WTC11 (cell line): ENCODE data around the gene SEMA5B. TPM values are rescaled to one million over a fixed set of nuclear protein-coding genes. Genes with fewer than 3 reads are reported as not detected.

Experiments
- ATAC-seq: fragments of 200-7000 bp; cut with Tn5 transposase; 2 replicates; pipeline ENCODE4 v1.10.0; 2021; ENCODE audit warnings: mild to moderate bottlenecking, moderate library complexity
- CTCF ChIA-PET: fragments of 300-600 bp; sonication (Branson Sonifier 250); formaldehyde crosslinking; loops from one replicate; lab custom pipeline; 2021; ENCODE audit warnings: antibody characterized with exemption; lab: Charles Lee
- POLR2A ChIA-PET: fragments of 350-600 bp; sonication (Branson Sonifier 250); formaldehyde crosslinking; loops from one replicate; lab custom pipeline; 2021; ENCODE audit warnings: antibody characterized with exemption; lab: Charles Lee
- DNase-seq: peaks from one replicate; pipeline ENCODE4 v3.0.0; 2021; ENCODE audit warnings: low spot score
- H3K27ac Mint-ChIP-seq: 2 replicates; pipeline ENCODE4 v1.8.0; 2021; ENCODE audit warnings: mixed read lengths
- H3K27me3 Mint-ChIP-seq: 2 replicates; pipeline ENCODE4 v1.8.0; 2021; ENCODE audit warnings: low read depth, mild to moderate bottlenecking, moderate library complexity, mixed read lengths
- H3K36me3 Mint-ChIP-seq: 2 replicates; pipeline ENCODE4 v1.8.0; 2021; ENCODE audit warnings: mixed read lengths
- H3K4me1 Mint-ChIP-seq: 2 replicates; pipeline ENCODE4 v1.8.0; 2022; ENCODE audit warnings: mixed read lengths
- H3K4me3 Mint-ChIP-seq: 2 replicates; pipeline ENCODE4 v1.8.0; 2021; ENCODE audit warnings: mild to moderate bottlenecking, moderate library complexity, mixed read lengths
- H3K9me3 Mint-ChIP-seq: 2 replicates; pipeline ENCODE4 v1.8.0; 2021; ENCODE audit warnings: mixed read lengths
- ESRRA ChIP-seq: sonication (generic); formaldehyde crosslinking; IDR thresholded peaks from 2 replicates; pipeline ENCODE4 v1.8.1; 2022; ENCODE audit warnings: mild to moderate bottlenecking, missing genetic modification reagents, borderline replicate concordance
- FOXJ3 ChIP-seq: sonication (generic); formaldehyde crosslinking; IDR thresholded peaks from 2 replicates; pipeline ENCODE4 v1.9.0; 2021; ENCODE audit warnings: missing genetic modification reagents, mild to moderate bottlenecking, borderline replicate concordance
- FOXK1 ChIP-seq: sonication (generic); formaldehyde crosslinking; IDR thresholded peaks from 2 replicates; pipeline ENCODE4 v1.8.0; 2022; ENCODE audit warnings: mild to moderate bottlenecking, moderate library complexity, missing genetic modification reagents
- GTF2I ChIP-seq: fragments of 250-450 bp; sonication (Bioruptor Pico); conservative IDR thresholded peaks from 2 replicates; pipeline ENCODE4 v1.4.0; 2021; ENCODE audit warnings: mild to moderate bottlenecking
- MXD4 ChIP-seq: fragments of 250-450 bp; sonication (Bioruptor Pico); IDR thresholded peaks from 2 replicates; pipeline ENCODE4 v1.8.0; 2021; ENCODE audit warnings: mild to moderate bottlenecking, moderate library complexity, borderline replicate concordance
- NR1H2 ChIP-seq: sonication (generic); formaldehyde crosslinking; IDR thresholded peaks from 2 replicates; pipeline ENCODE4 v1.9.0; 2021; ENCODE audit warnings: mild to moderate bottlenecking, moderate library complexity, missing genetic modification reagents
- SMAD3 ChIP-seq: sonication (generic); formaldehyde crosslinking; IDR thresholded peaks from 2 replicates; pipeline ENCODE4 v1.8.0; 2022; ENCODE audit warnings: missing genetic modification reagents, mild to moderate bottlenecking, borderline replicate concordance
- SMAD4 ChIP-seq: sonication (generic); formaldehyde crosslinking; IDR thresholded peaks from 2 replicates; pipeline ENCODE4 v1.8.0; 2022; ENCODE audit warnings: mild to moderate bottlenecking, missing genetic modification reagents
- SOX15 ChIP-seq: fragments of 250-450 bp; sonication (Bioruptor Pico); IDR thresholded peaks from 2 replicates; pipeline ENCODE4 v1.9.0; 2021; ENCODE audit warnings: mild to moderate bottlenecking
- TEAD1 ChIP-seq: sonication (generic); formaldehyde crosslinking; IDR thresholded peaks from 2 replicates; pipeline ENCODE4 v1.8.0; 2022; ENCODE audit warnings: mild to moderate bottlenecking, missing genetic modification reagents
- ZNF121 ChIP-seq: sonication (generic); formaldehyde crosslinking; IDR thresholded peaks from 2 replicates; pipeline ENCODE4 v1.8.0; 2023; ENCODE audit warnings: missing genetic modification reagents
- ZNF416 ChIP-seq: fragments of 250-450 bp; sonication (Bioruptor Pico); IDR thresholded peaks from 2 replicates; pipeline ENCODE4 v1.9.0; 2021; ENCODE audit warnings: mild to moderate bottlenecking, inconsistent platforms
- total RNA-seq: library from RNA; stranded (reverse); gene quantifications from 3 replicates; pipeline ENCODE4 v1.2.3, GENCODE V29; 2021
- TF ChIP-seq, protein P1 (sequence below): sonication (generic); formaldehyde crosslinking; IDR thresholded peaks from 2 replicates; pipeline ENCODE4 v1.8.1; 2023; ENCODE audit warnings: mild to moderate bottlenecking, missing genetic modification reagents, borderline replicate concordance
- TF ChIP-seq, protein P2 (sequence below): fragments of 250-450 bp; sonication (Bioruptor Pico); IDR thresholded peaks from 2 replicates; pipeline ENCODE4 v1.9.0; 2021; ENCODE audit warnings: mild to moderate bottlenecking
- TF ChIP-seq, protein P3 (sequence below): sonication (generic); formaldehyde crosslinking; IDR thresholded peaks from 2 replicates; pipeline ENCODE4 v1.8.1; 2023; ENCODE audit warnings: mild to moderate bottlenecking, missing genetic modification reagents
- TF ChIP-seq, protein P4 (sequence below): sonication (generic); formaldehyde crosslinking; IDR thresholded peaks from 2 replicates; pipeline ENCODE4 v1.8.1; 2022; ENCODE audit warnings: mild to moderate bottlenecking, moderate library complexity, missing genetic modification reagents

Gene SEMA5B
- total RNA-seq, 1 experiment from 2014 or later: 20.7 TPM

DNA sequence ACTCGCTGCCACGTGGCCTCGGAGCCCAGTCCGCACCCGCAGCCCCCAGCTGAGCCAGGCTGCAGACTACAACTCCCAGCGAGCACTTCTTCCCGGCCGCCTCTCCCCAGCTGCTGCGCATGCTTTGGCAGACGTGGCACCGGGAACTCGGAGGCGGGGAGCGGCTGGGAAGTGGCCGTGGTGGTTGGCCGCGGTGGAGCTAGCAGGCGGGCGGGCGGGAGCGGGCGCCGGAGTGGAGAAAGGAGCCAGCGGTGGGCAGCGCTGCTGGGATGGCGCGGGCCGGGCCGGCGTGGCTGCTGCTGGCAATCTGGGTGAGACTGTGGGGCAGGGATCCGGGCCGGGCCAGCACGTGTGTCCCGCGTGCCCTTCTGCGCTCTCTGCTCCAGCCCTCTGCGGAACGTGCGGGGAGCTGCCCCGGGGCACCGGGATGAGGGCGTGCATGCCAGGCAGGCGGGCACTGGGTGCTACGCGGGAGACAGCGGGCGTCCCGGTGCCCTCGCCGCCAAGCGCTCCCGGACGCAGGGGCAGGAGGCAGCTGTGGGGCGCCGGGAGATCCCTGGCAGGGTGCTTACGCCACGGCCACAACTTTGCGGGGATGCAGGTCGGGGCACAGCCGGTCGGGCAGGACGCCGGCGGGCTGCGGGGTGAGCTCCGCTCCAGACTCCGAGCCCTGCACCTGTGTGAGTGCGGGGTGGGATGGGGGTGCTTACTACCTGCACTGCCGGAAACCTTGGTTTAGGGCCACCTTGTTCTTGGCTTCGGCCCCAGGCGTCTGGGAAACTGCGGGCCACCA is 39.5 kb upstream of the SEMA5B start, which contains the start of gene PDIA5 (continued):
- TF ChIP-seq, protein P1, sequence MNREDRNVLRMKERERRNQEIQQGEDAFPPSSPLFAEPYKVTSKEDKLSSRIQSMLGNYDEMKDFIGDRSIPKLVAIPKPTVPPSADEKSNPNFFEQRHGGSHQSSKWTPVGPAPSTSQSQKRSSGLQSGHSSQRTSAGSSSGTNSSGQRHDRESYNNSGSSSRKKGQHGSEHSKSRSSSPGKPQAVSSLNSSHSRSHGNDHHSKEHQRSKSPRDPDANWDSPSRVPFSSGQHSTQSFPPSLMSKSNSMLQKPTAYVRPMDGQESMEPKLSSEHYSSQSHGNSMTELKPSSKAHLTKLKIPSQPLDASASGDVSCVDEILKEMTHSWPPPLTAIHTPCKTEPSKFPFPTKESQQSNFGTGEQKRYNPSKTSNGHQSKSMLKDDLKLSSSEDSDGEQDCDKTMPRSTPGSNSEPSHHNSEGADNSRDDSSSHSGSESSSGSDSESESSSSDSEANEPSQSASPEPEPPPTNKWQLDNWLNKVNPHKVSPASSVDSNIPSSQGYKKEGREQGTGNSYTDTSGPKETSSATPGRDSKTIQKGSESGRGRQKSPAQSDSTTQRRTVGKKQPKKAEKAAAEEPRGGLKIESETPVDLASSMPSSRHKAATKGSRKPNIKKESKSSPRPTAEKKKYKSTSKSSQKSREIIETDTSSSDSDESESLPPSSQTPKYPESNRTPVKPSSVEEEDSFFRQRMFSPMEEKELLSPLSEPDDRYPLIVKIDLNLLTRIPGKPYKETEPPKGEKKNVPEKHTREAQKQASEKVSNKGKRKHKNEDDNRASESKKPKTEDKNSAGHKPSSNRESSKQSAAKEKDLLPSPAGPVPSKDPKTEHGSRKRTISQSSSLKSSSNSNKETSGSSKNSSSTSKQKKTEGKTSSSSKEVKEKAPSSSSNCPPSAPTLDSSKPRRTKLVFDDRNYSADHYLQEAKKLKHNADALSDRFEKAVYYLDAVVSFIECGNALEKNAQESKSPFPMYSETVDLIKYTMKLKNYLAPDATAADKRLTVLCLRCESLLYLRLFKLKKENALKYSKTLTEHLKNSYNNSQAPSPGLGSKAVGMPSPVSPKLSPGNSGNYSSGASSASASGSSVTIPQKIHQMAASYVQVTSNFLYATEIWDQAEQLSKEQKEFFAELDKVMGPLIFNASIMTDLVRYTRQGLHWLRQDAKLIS (CRISPR knock-in tag): peak; percentile 68; the same call in 1 of the 2 replicates
- TF ChIP-seq SOX15 (CRISPR knock-in tag): no peak
- no peak for TF ChIP-seq SMAD4 (CRISPR knock-in tag)
- TF ChIP-seq GTF2I (CRISPR knock-in tag): no peak
- TF ChIP-seq TEAD1 (CRISPR knock-in tag): peak; percentile 90
- TF ChIP-seq ZNF121 (CRISPR knock-in tag): no peak
- no peak for TF ChIP-seq FOXJ3 (CRISPR knock-in tag)
- TF ChIP-seq, protein P2, sequence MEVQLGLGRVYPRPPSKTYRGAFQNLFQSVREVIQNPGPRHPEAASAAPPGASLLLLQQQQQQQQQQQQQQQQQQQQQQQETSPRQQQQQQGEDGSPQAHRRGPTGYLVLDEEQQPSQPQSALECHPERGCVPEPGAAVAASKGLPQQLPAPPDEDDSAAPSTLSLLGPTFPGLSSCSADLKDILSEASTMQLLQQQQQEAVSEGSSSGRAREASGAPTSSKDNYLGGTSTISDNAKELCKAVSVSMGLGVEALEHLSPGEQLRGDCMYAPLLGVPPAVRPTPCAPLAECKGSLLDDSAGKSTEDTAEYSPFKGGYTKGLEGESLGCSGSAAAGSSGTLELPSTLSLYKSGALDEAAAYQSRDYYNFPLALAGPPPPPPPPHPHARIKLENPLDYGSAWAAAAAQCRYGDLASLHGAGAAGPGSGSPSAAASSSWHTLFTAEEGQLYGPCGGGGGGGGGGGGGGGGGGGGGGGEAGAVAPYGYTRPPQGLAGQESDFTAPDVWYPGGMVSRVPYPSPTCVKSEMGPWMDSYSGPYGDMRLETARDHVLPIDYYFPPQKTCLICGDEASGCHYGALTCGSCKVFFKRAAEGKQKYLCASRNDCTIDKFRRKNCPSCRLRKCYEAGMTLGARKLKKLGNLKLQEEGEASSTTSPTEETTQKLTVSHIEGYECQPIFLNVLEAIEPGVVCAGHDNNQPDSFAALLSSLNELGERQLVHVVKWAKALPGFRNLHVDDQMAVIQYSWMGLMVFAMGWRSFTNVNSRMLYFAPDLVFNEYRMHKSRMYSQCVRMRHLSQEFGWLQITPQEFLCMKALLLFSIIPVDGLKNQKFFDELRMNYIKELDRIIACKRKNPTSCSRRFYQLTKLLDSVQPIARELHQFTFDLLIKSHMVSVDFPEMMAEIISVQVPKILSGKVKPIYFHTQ (CRISPR knock-in tag): no peak
- no peak for TF ChIP-seq ZNF416
- peak; percentile 81 for TF ChIP-seq FOXK1 (CRISPR knock-in tag)
- TF ChIP-seq ESRRA (CRISPR knock-in tag): no peak
- TF ChIP-seq NR1H2: no peak
- TF ChIP-seq, protein P3, sequence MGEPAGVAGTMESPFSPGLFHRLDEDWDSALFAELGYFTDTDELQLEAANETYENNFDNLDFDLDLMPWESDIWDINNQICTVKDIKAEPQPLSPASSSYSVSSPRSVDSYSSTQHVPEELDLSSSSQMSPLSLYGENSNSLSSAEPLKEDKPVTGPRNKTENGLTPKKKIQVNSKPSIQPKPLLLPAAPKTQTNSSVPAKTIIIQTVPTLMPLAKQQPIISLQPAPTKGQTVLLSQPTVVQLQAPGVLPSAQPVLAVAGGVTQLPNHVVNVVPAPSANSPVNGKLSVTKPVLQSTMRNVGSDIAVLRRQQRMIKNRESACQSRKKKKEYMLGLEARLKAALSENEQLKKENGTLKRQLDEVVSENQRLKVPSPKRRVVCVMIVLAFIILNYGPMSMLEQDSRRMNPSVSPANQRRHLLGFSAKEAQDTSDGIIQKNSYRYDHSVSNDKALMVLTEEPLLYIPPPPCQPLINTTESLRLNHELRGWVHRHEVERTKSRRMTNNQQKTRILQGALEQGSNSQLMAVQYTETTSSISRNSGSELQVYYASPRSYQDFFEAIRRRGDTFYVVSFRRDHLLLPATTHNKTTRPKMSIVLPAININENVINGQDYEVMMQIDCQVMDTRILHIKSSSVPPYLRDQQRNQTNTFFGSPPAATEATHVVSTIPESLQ (CRISPR knock-in tag): no peak
- TF ChIP-seq, protein P4, sequence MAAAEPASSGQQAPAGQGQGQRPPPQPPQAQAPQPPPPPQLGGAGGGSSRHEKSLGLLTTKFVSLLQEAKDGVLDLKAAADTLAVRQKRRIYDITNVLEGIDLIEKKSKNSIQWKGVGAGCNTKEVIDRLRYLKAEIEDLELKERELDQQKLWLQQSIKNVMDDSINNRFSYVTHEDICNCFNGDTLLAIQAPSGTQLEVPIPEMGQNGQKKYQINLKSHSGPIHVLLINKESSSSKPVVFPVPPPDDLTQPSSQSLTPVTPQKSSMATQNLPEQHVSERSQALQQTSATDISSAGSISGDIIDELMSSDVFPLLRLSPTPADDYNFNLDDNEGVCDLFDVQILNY (CRISPR knock-in tag): peak; percentile 83

DNA sequence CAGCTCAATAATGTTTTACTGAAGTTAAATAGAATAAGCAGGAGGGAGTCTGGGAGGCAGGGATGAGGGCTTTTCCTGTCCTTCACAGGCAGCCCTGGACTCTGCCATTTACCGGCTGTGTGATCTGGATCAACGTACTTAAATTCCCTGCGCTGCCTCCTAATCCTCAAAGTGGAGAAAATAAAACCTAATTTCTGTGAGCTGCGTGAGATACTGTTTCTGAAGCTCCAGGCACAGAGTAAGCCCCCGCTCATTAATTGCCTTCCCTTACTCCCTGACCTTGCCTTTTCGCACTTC is 39.0 kb upstream of the SEMA5B start:
- Mint-ChIP-seq H3K27ac (no peak overlapping the region), H3K27me3 (peaks cover 33% of the 10 kb centered on the region), H3K36me3 (no peaks in the 10 kb centered on the region), H3K4me3 (peak overlapping the region; percentile 88), H3K9me3 (peaks cover 5% of the 10 kb centered on the region; the same call in 1 of the 2 replicates), H3K4me1 (peaks cover 37% of the 10 kb centered on the region)
- CTCF ChIA-PET: interaction anchor here (0.6 to 2.9 kb wide), 8 partner anchors 11 to 882 kb away, joined by 3 to 16 read pairs (median 5); partner anchors contain the start of gene SEMA5B
- TF ChIP-seq MXD4 (CRISPR knock-in tag): no peak
- no peak for TF ChIP-seq GTF2I (CRISPR knock-in tag)
- TF ChIP-seq SMAD3 (CRISPR knock-in tag): peak; percentile 73; the same call in 1 of the 2 replicates
- TF ChIP-seq FOXJ3 (CRISPR knock-in tag): no peak
- POLR2A ChIA-PET: interaction anchor here (1.3 to 1.8 kb wide), 2 partner anchors 9 to 249 kb away, joined by 4 read pairs; no protein-coding TSS in a partner anchor
- peak; percentile 3 for ATAC-seq
- DNase-seq: no peak
